ENCODE results near the gene IL25. TPM values are rescaled to one million over a fixed set of nuclear protein-coding genes. Genes with fewer than 3 reads are reported as not detected.

Gene IL25
- total and polyA plus RNA-seq, 2 of the 13 experiments (the other 11 are each of a cell fraction or from before 2014, with no cell fraction given) = not detected

- TF ChIP-seq CENPBD1 (CRISPR knock-in tag; IDR thresholded peaks at IDR 0.05; ENCODE audit: borderline replicate concordance, low read depth) (no peak), ZNF441 (CRISPR knock-in tag; IDR thresholded peaks at IDR 0.05; ENCODE audit: borderline replicate concordance) (no peak), HMG20B (CRISPR knock-in tag; conservative IDR thresholded peaks at IDR 0.05) (0 out of 2 replicates have a peak, but pooled peaks have one; percentile 17), ETV5 (CRISPR knock-in tag; IDR thresholded peaks at IDR 0.05; ENCODE audit: borderline replicate concordance) (no peak), CSRNP1 (CRISPR knock-in tag; IDR thresholded peaks at IDR 0.05) (peak; percentile 43; the same call in 1 of the 2 replicates), DZIP1 (CRISPR knock-in tag; IDR thresholded peaks at IDR 0.05) (no peak; the same call in 1 of the 2 replicates), DPF2 (CRISPR knock-in tag; IDR thresholded peaks at IDR 0.05; ENCODE audit: borderline replicate concordance, low read depth) (no peak), ZNF687 (CRISPR knock-in tag; IDR thresholded peaks at IDR 0.05) (no peak), ZNF570 (CRISPR knock-in tag; IDR thresholded peaks at IDR 0.05; ENCODE audit: borderline replicate concordance) (no peak), MATR3 (CRISPR knock-in tag; IDR thresholded peaks at IDR 0.05) (no peak), DBP (CRISPR knock-in tag; IDR thresholded peaks at IDR 0.05; ENCODE audit: not compliant biosample characterization) (no peak), KDM4B (CRISPR knock-in tag; IDR thresholded peaks at IDR 0.05) (no peak), ZNF776 (CRISPR knock-in tag; IDR thresholded peaks at IDR 0.05) (no peak), NFKB2 (CRISPR knock-in tag; IDR thresholded peaks at IDR 0.05; ENCODE audit: borderline replicate concordance) (no peak), CEBPG (CRISPR knock-in tag; IDR thresholded peaks at IDR 0.05) (peak; percentile 34; the same call in 1 of the 2 replicates), IKZF1 (IDR thresholded peaks at IDR 0.05) (no peak), TEAD3 (CRISPR knock-in tag; optimal IDR thresholded peaks at IDR 0.05; ENCODE audit: borderline replicate concordance) (no peak), RXRB (CRISPR knock-in tag; IDR thresholded peaks at IDR 0.05; ENCODE audit: borderline replicate concordance) (peak; percentile 45; the same call in 1 of the 2 replicates), PCBP1 (IDR thresholded peaks at IDR 0.05; ENCODE audit: borderline replicate concordance, low read depth, low read length) (no peak), ZNF883 (CRISPR knock-in tag; IDR thresholded peaks at IDR 0.05; ENCODE audit: not compliant biosample characterization) (no peak)
Observed at GRCh38 chr14:23327947-23328744, 44.5 kb upstream of the IL25 start (continued).

Measured in HepG2 (cell line).